Measurements from ENCODE around the gene HACD3.
"Not testable (repeated sequence)": the region's sequence is repeated elsewhere in the genome, so short reads cannot be mapped to it uniquely, and the experiment has no call there.

Gene HACD3

GRCh38 chr15:65603134-65603533 is 72.9 kb downstream of the HACD3 start:
- DNase-seq, result no peak

GRCh38 chr15:65603559-65603958 is 73.3 kb downstream of the HACD3 start:
- no peak for DNase-seq

GRCh38 chr15:65610871-65611718 is 80.8 kb downstream of the HACD3 start, which contains the start of gene INTS14:
Gene INTS14, minus strand, starts transcription at chr15:65611131. Its CDS starts 3,751 bp downstream, at chr15:65607380.
- peak; percentile 98 for DNase-seq

- DNase-seq, result no peak
Observed at GRCh38 chr15:65611888-65612615, 81.8 kb downstream of the HACD3 start.

GRCh38 chr15:65612616-65612946 is 82.3 kb downstream of the HACD3 start:
- DNase-seq, result peak; percentile 52 to 73

GRCh38 chr15:65612949-65613744 is 82.9 kb downstream of the HACD3 start:
- peak; percentile 51 to 75 for DNase-seq

- DNase-seq, result not testable (repeated sequence)
Observed at GRCh38 chr15:65615887-65616286, 85.6 kb downstream of the HACD3 start.

GRCh38 chr15:65618560-65619109 is 88.4 kb downstream of the HACD3 start:
- no peak for DNase-seq

- no peak for DNase-seq
Observed at GRCh38 chr15:65619626-65620290, 89.5 kb downstream of the HACD3 start.

GRCh38 chr15:65620833-65621232 is 90.6 kb downstream of the HACD3 start:
- no peak for DNase-seq

GRCh38 chr15:65621638-65622037 is 91.4 kb downstream of the HACD3 start, which contains the start of gene SLC24A1:
Gene SLC24A1, plus strand, starts transcription at chr15:65621938. Its CDS starts 2,143 bp downstream, at chr15:65624081.
- DNase-seq, result no peak

GRCh38 chr15:65623103-65623502 is 92.8 kb downstream of the HACD3 start:
- no peak for DNase-seq

GRCh38 chr15:65626856-65627255 is 96.6 kb downstream of the HACD3 start:
- no peak for DNase-seq
